ENCODE data around the gene CMTR1.

CMTR1 gene

GRCh38 chr6:37479266-37479854, 46.3 kb downstream of the CMTR1 start:
- no peak for DNase-seq (ENCODE audit: low read depth)

GRCh38 chr6:37480118-37480736, 47.2 kb downstream of the CMTR1 start:
- no peak for DNase-seq (ENCODE audit: low read depth)

DNA sequence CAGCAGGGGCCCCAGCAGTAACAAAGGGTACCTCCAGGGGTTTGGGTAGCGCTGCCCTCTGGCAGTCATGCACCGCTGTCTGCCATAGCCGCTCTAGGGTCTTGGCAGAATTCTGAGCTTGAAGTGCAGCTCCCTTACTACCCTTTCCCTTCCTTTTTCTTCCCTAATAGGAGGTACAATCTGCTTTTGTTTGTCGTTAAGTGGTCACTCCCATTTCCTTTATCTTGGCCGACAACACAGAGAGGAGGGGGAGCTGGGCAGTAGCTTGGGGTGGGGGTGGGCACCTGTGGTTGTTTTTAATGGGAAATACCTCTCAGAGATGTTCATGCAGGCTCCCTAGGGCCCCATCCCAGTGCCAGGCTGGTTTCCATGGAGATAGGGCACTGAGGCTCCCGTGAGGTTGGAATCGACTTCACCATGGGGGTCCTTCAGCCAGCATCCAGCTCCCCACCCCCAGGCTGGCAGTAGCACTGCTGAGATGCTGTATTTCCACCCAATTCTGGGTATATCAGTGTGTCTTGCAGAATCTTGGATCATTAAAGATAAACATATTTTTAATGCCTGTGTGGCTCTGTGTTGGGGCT, 48.0 kb downstream of the CMTR1 start:
- DNase-seq (ENCODE audit: low read depth), result no peak

GRCh38 chr6:37481711-37482605, 48.9 kb downstream of the CMTR1 start:
- DNase-seq (ENCODE audit: low read depth), result no peak

DNA sequence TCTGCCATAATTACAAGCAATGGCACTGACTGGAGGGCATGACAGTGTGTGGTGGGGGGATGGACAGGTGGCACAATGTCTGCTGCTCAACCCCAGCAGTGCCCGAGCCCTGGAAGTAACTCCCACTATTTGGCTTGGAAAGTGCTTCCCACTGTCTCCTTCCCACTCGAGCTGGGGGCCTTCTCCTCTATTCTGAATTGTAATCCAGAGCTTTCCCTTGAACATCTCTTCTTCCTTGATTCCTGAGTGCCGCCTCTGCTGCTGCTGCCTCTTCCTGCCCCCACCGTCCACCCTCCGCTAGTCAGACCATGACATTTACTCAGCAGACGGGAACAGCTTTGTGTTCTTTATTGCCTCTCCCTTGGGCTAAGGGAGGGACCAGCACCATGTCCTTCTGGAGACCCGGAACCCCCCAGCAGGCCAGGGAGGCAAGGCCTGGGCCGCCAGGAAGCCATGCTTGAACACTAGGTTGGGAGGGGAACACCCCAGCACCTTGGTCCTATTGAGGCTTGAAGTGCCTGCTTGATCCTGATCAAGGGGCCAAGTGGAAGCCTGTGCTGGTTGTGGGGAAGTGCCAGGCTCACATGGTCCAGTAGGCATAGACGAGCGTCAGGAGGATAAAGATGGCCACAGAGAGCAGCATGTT, 49.7 kb downstream of the CMTR1 start:
- DNase-seq (ENCODE audit: low read depth), result no peak

DNA sequence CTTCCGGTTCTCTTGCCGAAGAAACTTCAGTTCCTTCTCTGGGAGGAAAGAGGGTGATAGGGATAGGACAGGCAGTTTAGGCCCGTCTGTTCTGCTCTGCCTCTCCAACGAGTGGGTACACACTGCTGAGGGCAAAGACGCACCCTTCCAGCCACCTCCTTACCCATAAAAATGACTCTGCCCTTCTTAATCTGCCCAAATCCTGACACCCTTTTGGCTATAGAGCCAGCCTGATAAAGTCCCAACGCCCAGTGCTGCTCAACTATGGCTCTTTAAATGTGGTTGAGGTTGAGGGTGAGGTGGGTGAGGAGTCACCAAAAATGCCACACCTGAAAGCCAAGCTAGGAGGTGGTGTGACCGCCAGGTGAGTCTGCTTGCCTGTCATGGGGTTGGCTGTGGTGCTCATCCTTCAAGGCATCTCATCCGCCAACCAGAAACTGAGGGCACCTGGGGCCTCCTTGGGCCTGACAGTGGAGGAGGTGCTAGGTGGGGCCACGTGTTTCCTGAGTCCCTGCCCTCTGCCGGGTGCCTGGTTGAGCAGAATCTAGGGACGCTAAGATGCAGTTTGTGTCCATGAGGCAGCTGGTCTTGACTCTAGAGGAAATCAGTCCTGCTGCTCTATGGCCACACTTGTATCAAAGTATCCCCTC, 50.4 kb downstream of the CMTR1 start:
- no peak for DNase-seq (ENCODE audit: low read depth)

DNA sequence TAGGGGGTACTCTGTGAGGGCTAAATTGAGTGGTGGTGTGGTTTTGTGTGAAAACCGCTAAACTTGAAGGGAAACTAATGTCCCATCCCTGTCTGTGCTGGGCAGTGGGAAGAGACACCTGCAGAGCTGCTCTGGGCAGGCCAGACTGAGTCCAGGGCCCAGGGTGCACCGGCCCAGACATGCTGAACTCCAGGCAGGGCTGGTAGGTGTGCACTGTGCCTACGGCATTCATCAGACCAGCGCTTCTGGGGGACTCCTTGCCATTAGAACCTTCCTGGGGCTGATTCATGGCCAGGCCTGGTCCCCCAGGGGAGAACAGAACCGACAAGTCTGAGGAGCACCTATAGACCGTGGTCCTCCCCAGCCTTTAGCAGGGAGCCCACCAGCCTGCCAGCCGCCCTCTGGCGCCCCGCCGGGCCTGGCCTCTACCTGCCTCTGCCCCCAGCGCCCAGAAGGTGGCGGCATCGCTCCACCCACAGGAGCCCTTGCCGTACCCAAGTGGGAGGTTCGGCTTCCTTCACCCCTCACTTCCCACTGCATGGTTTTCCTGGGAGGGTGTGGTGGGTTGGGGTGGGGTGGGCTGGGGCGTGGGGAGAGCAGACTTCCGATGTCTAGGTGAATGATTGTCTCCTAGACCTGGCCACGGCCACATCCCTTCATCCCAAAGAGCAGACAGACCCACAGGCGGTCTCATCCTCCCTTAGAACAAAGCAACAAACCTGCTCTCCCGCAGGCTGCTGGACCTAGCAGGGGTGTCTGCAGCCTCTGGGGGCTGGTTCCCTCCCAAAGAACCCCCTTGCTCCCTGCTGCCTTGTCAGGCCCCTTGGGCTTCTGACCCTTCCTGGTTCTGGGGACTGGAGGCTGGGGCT, 51.1 kb downstream of the CMTR1 start:
- DNase-seq (ENCODE audit: low read depth), result peak; percentile 63

DNA sequence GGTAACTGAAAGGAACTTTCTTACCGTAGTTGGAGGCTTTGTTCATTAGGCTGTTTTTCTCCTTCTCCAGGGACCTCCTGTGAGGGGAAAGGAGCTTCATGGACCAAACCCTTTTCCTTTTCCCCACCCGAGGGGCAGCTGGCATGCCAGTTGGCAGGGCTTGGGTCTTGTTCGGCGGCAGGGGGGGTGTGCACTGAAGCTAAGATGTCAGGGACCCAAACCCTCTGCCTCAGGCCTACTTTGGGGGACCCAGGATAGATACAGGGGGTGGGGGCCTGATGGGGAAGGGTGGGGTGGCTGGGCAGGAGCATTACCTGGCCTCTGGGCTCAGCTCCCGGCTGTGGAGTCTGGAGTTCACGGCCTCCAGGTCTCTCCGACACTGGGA, 51.8 kb downstream of the CMTR1 start:
- no peak for DNase-seq (ENCODE audit: low read depth)

- no peak for DNase-seq (ENCODE audit: low read depth)
Measured at GRCh38 chr6:37485291-37485702, 52.3 kb downstream of the CMTR1 start.

- DNase-seq (ENCODE audit: low read depth), result no peak
Measured at GRCh38 chr6:37486121-37486839, 53.3 kb downstream of the CMTR1 start.

- no peak for DNase-seq (ENCODE audit: low read depth)
Measured at GRCh38 chr6:37487591-37488380, 54.8 kb downstream of the CMTR1 start.

DNA sequence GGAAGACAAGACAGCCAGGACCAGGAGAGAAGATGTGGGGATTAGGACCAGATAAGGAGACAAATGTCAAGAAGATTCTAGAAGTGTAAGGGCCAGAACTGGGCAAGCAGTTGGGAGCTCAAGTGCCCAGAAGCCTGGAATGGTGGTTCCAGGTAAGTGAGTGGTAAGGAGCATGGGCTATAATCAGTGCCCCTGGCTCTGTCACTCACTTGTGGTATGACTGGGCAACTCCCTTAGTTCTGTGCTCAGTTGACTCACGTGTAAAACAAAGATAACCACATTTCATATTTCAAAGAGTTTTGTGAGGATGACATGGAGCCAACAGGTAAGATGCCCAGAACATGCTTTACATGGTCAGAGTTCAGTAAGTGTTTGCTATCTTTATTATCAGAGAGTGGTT, 55.5 kb downstream of the CMTR1 start:
- DNase-seq (ENCODE audit: low read depth), result no peak

GRCh38 chr6:37489697-37490336, 56.8 kb downstream of the CMTR1 start:
- no peak for DNase-seq (ENCODE audit: low read depth)

DNA sequence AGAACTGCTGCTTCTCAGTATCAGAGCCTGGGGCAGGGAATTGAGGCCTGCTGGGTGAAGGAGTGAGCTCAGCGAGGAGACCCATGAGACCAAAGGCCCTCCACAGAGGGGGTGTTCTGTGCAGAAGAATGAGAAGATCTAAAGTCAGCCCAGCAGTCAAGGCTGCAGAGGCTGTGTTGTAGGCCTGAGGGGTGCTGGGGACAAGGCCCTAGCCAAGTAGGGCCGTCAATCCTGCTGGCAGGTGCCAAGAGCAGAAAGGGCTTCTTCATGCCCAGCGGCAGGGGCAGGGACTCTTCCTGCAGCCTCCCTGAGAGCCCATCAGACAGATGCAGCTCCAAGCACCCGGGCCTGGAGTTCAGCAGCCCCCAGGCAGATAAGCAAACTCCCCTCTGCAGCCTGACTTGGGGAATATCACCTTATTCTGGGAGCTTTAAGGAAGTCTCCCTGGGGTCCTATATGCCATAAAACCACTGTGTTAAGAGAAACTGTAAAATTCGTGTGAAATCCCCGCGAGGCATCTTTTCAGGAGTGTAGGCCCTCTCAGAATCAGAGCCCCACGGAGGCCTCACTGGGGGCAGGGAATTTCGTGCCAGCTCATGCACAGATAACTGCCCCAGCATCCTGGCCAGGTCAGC, 57.6 kb downstream of the CMTR1 start:
- DNase-seq (ENCODE audit: low read depth), result no peak

GRCh38 chr6:37491171-37491829, 58.3 kb downstream of the CMTR1 start:
- DNase-seq (ENCODE audit: low read depth), result no peak

DNA sequence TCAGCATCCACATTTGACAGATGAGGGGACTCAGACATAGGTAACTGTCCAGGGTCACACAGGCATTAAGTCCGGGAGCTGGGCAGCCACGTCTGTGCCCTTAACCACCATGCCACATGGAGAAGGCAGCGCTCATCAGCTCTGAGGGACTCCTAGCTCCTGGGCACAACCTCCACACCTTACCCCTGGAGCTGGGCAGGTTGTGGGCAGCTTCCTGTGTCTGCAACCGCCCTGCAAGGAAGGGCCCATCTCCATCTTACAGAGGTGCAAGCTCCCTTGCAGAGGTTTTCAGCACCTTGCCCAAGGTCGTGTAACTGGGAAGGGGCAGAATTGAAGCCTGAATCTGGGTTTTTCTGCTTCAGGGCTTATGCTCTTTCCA, 58.8 kb downstream of the CMTR1 start:
- DNase-seq (ENCODE audit: low read depth), result no peak

DNA sequence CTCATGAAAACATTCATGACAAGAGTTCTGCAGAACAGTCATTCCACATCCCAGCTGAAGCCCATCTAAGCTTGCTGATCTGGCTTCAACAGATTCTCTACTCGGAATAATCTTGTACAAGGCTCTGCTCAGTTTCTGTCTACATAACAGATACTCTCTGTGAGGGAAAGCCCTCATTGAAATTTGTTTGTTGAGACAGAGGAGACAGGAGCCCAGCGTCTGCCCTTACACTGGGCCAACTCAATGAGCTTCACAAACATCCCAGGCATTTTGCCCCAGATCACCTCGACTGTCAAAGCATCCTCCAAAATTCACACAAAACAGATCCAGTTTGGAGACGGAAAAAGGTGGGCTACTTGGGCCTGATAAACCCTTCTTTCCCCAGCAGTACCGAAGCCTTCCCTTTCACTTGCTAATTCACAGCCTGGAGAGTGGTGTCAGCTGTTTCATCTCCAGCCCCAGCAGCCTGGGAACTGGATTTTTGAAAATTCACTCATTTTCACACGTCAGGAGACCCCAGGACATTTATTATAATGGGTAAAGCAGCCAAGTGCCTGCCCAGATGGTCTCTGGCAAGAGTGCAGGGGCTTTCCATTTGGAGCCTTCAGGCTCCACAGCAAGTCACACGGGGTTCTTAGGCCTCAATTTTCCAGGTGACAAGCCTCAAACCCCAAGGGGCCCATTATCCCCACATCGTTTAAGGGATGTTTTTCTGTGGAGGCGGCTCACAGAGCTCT, 59.4 kb downstream of the CMTR1 start:
- DNase-seq (ENCODE audit: low read depth), result no peak

Data from activated gamma-delta T cell treated with anti-CD3 and anti-CD28 coated beads, Interleukin-2, amount 50 U/mL, for 16 hours (primary cell).